ENCODE data around the gene CYB5RL. TPM values are rescaled to one million over a fixed set of nuclear protein-coding genes. Genes with fewer than 3 reads are reported as not detected.

CYB5RL gene, protein sequence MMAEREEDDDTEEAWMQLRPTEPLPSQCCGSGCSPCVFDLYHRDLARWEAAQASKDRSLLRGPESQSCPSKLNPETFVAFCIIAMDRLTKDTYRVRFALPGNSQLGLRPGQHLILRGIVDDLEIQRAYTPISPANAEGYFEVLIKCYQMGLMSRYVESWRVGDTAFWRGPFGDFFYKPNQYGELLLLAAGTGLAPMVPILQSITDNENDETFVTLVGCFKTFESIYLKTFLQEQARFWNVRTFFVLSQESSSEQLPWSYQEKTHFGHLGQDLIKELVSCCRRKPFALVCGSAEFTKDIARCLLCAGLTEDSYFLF
- 1 to 10 TPM; 2.0 to 3.5 TPM for total RNA-seq

DNA sequence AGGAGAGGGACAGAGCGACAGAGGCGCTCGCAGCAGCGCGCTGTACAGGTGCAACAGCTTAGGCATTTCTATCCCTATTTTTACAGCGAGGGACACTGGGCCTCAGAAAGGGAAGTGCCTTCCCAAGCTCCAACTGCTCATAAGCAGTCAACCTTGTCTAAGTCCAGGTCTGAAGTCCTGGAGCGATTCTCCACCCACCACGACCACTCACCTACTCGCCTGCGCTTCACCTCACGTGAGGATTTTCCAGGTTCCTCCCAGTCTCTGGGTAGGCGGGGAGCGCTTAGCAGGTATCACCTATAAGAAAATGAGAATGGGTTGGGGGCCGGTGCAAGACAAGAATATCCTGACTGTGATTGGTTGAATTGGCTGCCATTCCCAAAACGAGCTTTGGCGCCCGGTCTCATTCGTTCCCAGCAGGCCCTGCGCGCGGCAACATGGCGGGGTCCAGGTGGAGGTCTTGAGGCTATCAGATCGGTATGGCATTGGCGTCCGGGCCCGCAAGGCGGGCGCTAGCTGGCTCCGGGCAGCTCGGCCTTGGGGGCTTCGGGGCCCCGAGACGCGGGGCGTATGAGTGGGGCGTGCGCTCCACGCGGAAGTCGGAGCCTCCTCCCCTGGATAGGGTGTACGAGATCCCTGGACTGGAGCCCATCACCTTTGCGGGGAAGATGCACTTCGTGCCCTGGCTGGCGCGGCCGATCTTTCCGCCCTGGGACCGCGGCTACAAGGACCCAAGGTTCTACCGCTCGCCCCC is at the start of gene CYB5RL, which contains the start of gene MRPL37:
CYB5RL (minus strand) TSS at position 266 of the 754 bp plus-strand sequence. CDS start 4,414 bp downstream, outside the sequence.
MRPL37 (plus strand) TSS at position 403 of the 754 bp plus-strand sequence; CDS start at position 480, 77 bp downstream.
- TF ChIP-seq, protein P1, sequence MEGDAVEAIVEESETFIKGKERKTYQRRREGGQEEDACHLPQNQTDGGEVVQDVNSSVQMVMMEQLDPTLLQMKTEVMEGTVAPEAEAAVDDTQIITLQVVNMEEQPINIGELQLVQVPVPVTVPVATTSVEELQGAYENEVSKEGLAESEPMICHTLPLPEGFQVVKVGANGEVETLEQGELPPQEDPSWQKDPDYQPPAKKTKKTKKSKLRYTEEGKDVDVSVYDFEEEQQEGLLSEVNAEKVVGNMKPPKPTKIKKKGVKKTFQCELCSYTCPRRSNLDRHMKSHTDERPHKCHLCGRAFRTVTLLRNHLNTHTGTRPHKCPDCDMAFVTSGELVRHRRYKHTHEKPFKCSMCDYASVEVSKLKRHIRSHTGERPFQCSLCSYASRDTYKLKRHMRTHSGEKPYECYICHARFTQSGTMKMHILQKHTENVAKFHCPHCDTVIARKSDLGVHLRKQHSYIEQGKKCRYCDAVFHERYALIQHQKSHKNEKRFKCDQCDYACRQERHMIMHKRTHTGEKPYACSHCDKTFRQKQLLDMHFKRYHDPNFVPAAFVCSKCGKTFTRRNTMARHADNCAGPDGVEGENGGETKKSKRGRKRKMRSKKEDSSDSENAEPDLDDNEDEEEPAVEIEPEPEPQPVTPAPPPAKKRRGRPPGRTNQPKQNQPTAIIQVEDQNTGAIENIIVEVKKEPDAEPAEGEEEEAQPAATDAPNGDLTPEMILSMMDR (IDR thresholded peaks at IDR 0.05): peak in 1 of 2 donors; percentile 15
- Histone ChIP-seq H3K27ac (peak within 1 kb of the TSS; percentile 56 to 85), H3K27me3 (no peaks in the 10 kb centered on the region), H3K9me3 (no peaks in the 10 kb centered on the region), H3K4me3 (peak within 1 kb of the TSS; percentile 73 to 94), H3K36me3 (peaks cover 5% of the 10 kb centered on the region), H3K4me1 (peaks cover 0 to 23% of the 10 kb centered on the region in 2 donors)
- peak; percentile 93 for DNase-seq (ENCODE audit: low spot score)

DNA sequence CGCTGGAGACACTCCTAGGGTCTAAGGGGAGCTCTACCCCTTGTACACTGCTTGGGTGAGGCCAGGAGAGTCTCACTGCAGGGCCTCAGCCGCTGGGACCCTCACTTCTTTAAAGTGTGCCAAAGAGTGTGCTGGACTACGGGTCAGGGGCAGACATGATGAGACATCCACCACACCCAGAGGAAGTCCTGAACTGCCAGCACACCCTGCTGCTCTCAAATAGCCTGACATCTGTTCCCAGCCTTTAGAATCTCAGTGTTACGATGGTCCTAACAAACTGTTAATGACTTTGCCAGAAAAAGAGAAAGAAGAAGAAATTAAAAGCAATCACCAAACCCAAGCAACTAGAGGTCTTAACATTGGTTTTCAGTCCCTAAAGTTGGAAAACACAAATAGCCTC is 49.1 kb upstream of the CYB5RL start:
- no peak overlapping the region for H3K4me3 ChIP-seq
- H3K36me3 ChIP-seq: peaks cover 15% of the 10 kb centered on the region
- TF ChIP-seq, protein P1 (IDR thresholded peaks at IDR 0.05): no peak
- no peak for DNase-seq (ENCODE audit: low spot score)
- H3K27me3 ChIP-seq: no peaks in the 10 kb centered on the region
- H3K4me1 ChIP-seq: peaks cover 0 to 7% of the 10 kb centered on the region in 2 donors
- no peaks in the 10 kb centered on the region for H3K9me3 ChIP-seq
- no peak overlapping the region for H3K27ac ChIP-seq

DNA sequence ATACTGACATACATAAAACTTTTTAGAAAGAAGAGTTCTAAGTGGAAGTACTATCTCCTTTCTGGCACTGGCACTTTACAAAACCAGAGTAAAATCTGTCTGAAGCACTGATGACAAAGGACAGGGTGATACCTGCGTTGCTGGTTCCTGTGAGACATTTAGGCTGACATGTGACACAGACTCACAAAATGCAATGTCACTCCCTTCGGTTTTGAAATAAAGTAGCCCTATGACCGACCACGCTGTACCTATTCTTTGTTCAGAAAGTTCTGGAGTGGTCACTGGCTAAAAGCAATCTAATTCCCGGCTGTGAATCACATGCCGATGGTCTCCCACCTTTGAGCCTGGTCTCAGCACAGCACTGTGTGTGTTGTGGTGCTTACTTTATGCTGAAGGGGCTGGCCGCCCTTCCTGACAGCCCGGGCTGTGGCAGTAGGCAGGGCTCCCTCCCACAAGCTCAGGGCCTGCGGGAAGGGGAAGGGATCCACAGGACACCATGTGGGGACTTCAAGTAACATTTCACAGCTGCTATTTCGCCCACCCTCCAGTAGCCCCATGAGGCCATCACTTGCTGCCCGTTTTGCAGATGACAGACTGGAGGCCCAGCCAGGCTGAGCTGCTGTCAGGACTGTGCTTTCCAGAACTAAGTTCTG is 48.2 kb upstream of the CYB5RL start:
- Histone ChIP-seq H3K4me1 (peaks cover 0 to 4% of the 10 kb centered on the region in 2 donors), H3K36me3 (peaks cover 16% of the 10 kb centered on the region), H3K4me3 (no peak overlapping the region), H3K27me3 (no peaks in the 10 kb centered on the region), H3K9me3 (no peaks in the 10 kb centered on the region), H3K27ac (no peak overlapping the region)
- DNase-seq (ENCODE audit: low spot score): no peak
- TF ChIP-seq, protein P1 (IDR thresholded peaks at IDR 0.05): no peak

DNA sequence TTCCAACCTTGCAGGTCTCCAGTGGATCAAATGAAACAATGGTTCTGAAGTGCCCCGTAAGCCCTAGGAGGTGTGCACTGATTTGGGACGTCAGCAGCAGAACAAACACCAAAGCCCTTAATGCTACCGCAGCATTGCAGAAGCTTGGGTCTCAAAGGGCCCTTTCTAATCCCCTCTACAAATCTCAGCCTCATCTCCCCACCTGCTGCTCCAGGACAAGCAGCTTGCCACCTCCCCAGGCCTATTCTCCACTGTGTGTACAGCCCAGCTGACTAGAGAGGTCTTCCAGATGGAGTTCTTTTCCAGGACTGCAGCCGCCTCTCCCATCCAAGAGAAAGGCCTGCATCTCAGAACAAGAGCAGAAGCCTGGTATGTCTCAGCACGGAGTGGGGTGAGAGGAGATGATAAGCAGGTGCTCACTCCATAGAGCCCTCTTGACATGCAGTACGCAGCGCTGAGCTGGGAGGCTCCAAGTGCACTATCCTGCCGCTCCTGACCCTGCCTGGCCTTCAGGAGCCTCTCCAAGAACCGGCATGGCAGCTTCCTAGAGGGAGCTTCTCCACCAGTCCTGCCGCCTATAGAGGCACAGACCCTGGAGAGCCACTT is 46.4 kb upstream of the CYB5RL start:
- peaks cover 18% of the 10 kb centered on the region for H3K36me3 ChIP-seq

DNA sequence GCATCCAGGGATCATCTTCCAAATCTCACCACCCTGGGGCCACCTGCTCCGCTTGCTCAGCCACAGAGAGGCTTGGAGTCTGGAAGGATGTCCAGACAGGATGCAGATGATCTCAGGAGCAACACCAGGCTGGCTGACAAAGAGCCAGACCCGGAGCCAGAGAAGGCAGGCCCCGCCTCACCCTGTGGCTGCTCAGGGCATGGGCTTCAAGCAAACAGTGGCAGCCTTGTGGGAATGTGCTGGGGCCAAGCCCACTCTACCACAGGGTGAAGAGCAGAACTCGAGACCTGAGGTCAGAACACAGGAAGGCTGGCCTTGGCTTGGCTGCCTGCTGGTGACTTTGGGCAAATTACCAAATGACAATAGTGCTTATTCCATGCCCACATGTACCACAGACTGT is 45.7 kb upstream of the CYB5RL start:
- Histone ChIP-seq H3K27me3 (no peaks in the 10 kb centered on the region), H3K4me3 (no peak overlapping the region), H3K36me3 (peaks cover 13% of the 10 kb centered on the region), H3K9me3 (no peaks in the 10 kb centered on the region), H3K4me1 (peaks cover 0 to 4% of the 10 kb centered on the region in 2 donors), H3K27ac (no peak overlapping the region)
- no peak for DNase-seq (ENCODE audit: low spot score)
- TF ChIP-seq, protein P1 (IDR thresholded peaks at IDR 0.05): no peak

More for the DNA sequence above, 46.4 kb upstream of the CYB5RL start:
- TF ChIP-seq, protein P1 (IDR thresholded peaks at IDR 0.05): no peak
- Histone ChIP-seq H3K4me3 (no peak overlapping the region), H3K9me3 (no peaks in the 10 kb centered on the region), H3K27me3 (no peaks in the 10 kb centered on the region), H3K27ac (no peak overlapping the region), H3K4me1 (peaks cover 0 to 4% of the 10 kb centered on the region in 2 donors)
- DNase-seq (ENCODE audit: low spot score): no peak

All from right atrium auricular region (tissue), 2 donors.